Caco-2 (cell line): ENCODE measurements around the gene C19orf53. TPM values are rescaled to one million over a fixed set of nuclear protein-coding genes. Genes with fewer than 3 reads are reported as not detected.

Experiments
- BruUV-seq: library from RNA; stranded (reverse); fragments of 400-500 nt; replicated peaks from 2 replicates; lab custom pipeline; 2021; lab: Mats Ljungman, UMichigan
- CTCF ChIA-PET: fragments of 300-600 bp; sonication (Branson Sonifier 250); formaldehyde crosslinking; loops from one replicate; lab custom pipeline; 2022; ENCODE audit warnings: antibody characterized with exemption; lab: Charles Lee
- POLR2A ChIA-PET: fragments of 300-600 bp; sonication (Branson Sonifier 250); formaldehyde crosslinking; loops from one replicate; lab custom pipeline; 2022; ENCODE audit warnings: antibody characterized with exemption; lab: Charles Lee
- DNase-seq, 2 experiments: peaks; one replicate each; pipeline versions ENCODE4 v3.0.0 to v3.0.0-alpha.2; 2020 to 2022
- H3K27me3 ChIP-seq: replicated peaks from 2 replicates; pipeline ENCODE4 v1.6.0; 2011; ENCODE audit warnings: low read length; ENCODE audit not compliant: control insufficient read depth, insufficient read depth
- H3K36me3 ChIP-seq: 2 replicates; pipeline ENCODE4 v1.5.1; 2011; ENCODE audit warnings: low read length; ENCODE audit not compliant: control insufficient read depth, insufficient read depth
- H3K4me1 ChIP-seq: fragments of 250-450 bp; sonication (Bioruptor Pico); 2 replicates; pipeline ENCODE4 v1.5.1; 2020; ENCODE audit warnings: mild to moderate bottlenecking
- H3K4me3 ChIP-seq: 2 replicates; pipeline ENCODE4 v1.5.1; 2011; ENCODE audit warnings: low read depth, mild to moderate bottlenecking, control low read depth, low read length
- H3K9me3 ChIP-seq: fragments of 250-450 bp; sonication (Bioruptor Pico); 2 replicates; pipeline ENCODE4 v1.5.1; 2020; ENCODE audit warnings: mild to moderate bottlenecking, moderate library complexity
- H3K27ac Mint-ChIP-seq: one replicate; pipeline ENCODE4 v1.8.0; 2022; ENCODE audit warnings: mixed read lengths; ENCODE audit not compliant: unreplicated experiment
- H3K27me3 Mint-ChIP-seq: one replicate; pipeline ENCODE4 v1.8.0; 2022; ENCODE audit warnings: mixed read lengths; ENCODE audit not compliant: insufficient read depth, unreplicated experiment
- H3K36me3 Mint-ChIP-seq: one replicate; pipeline ENCODE4 v1.8.0; 2022; ENCODE audit warnings: mild to moderate bottlenecking, mixed read lengths; ENCODE audit not compliant: insufficient read depth, unreplicated experiment
- H3K4me1 Mint-ChIP-seq: one replicate; pipeline ENCODE4 v1.8.0; 2022; ENCODE audit warnings: low read depth, mixed read lengths; ENCODE audit not compliant: unreplicated experiment
- H3K4me3 Mint-ChIP-seq: one replicate; pipeline ENCODE4 v1.8.0; 2022; ENCODE audit warnings: mild to moderate bottlenecking, moderate library complexity, mixed read lengths; ENCODE audit not compliant: unreplicated experiment
- H3K9me3 Mint-ChIP-seq: one replicate; pipeline ENCODE4 v1.8.0; 2022; ENCODE audit warnings: mixed read lengths; ENCODE audit not compliant: unreplicated experiment
- CTCF ChIP-seq, 2 experiments: fragments of 200-600 bp in 1 of 2; IDR thresholded peaks; 1 replicate in 1 of 2; 2 replicates in 1 of 2; pipeline versions ENCODE4 v1.5.1 to v1.8.0; 2011 to 2022; ENCODE audit warnings: antibody characterized with exemption in 1 of 2, control low read depth in 1 of 2, inconsistent platforms in 1 of 2, low read depth in 1 of 2, low read length in 1 of 2, mild to moderate bottlenecking in 1 of 2, moderate library complexity in 1 of 2; ENCODE audit not compliant: insufficient read depth in 1 of 2, severe bottlenecking in 1 of 2, unreplicated experiment in 1 of 2
- intact Hi-C: fragments of 100-400 bp; cut with micrococcal nuclease; formaldehyde crosslinking; loops from one replicate; pipeline ENCODE4 v1.10.0; 2022; ENCODE audit not compliant: unreplicated experiment
- total RNA-seq: library from RNA; stranded (reverse); gene quantifications from 2 replicates; pipeline ENCODE4 v1.2.3, GENCODE V29; 2022

C19orf53 gene
- total RNA-seq, 1 experiment from 2014 or later = 113 TPM

- Mint-ChIP-seq H3K27ac (no peak overlapping the region), H3K9me3 (no peaks in the 10 kb centered on the region), H3K4me1 (peaks cover 9% of the 10 kb centered on the region), H3K27me3 (no peaks in the 10 kb centered on the region), H3K4me3 (no peak overlapping the region), H3K36me3 (peaks cover 7% of the 10 kb centered on the region)
- CTCF ChIA-PET = no interaction called here
- DNase-seq = no peak
- TF ChIP-seq CTCF (IDR thresholded peaks at IDR 0.05; ENCODE audit: insufficient read depth in 1 of 2, low read depth in 1 of 2, low read length in 1 of 2, severe bottlenecking in 1 of 2, unreplicated experiment in 1 of 2) = no peak
- H3K27me3 ChIP-seq = no peaks in the 10 kb centered on the region
- POLR2A ChIA-PET = no interaction called here
- peaks cover 4% of the 10 kb centered on the region; the same call in 1 of the 2 replicates for H3K4me1 ChIP-seq
- intact Hi-C loops = no loop called here
- no peaks in the 10 kb centered on the region for H3K36me3 ChIP-seq
- BruUV-seq = no TSS peak
- H3K4me3 ChIP-seq = no peak overlapping the region
- H3K9me3 ChIP-seq = no peaks in the 10 kb centered on the region
Measured at GRCh38 chr19:13766095-13766481, 8.2 kb upstream of the C19orf53 start.

GRCh38 chr19:13768510-13768909 lies 5.7 kb upstream of the C19orf53 start:
- H3K27ac Mint-ChIP-seq = no peak overlapping the region
- no peak overlapping the region for H3K4me3 ChIP-seq
- POLR2A ChIA-PET = no interaction called here
- DNase-seq = no peak
- no peaks in the 10 kb centered on the region for H3K27me3 ChIP-seq
- CTCF ChIA-PET = no interaction called here
- H3K4me1 ChIP-seq = peaks cover 4% of the 10 kb centered on the region; the same call in 1 of the 2 replicates
- H3K4me3 Mint-ChIP-seq = no peak overlapping the region
- H3K27me3 Mint-ChIP-seq = no peaks in the 10 kb centered on the region
- H3K36me3 ChIP-seq = no peaks in the 10 kb centered on the region
- intact Hi-C loops = no loop called here
- BruUV-seq = no TSS peak
- H3K9me3 ChIP-seq = no peaks in the 10 kb centered on the region
- H3K9me3 Mint-ChIP-seq = no peaks in the 10 kb centered on the region
- H3K4me1 Mint-ChIP-seq = peaks cover 9% of the 10 kb centered on the region
- no peak for TF ChIP-seq CTCF (IDR thresholded peaks at IDR 0.05; ENCODE audit: insufficient read depth in 1 of 2, low read depth in 1 of 2, low read length in 1 of 2, severe bottlenecking in 1 of 2, unreplicated experiment in 1 of 2)
- peaks cover 14% of the 10 kb centered on the region for H3K36me3 Mint-ChIP-seq

GRCh38 chr19:13770013-13770635 lies 4.1 kb upstream of the C19orf53 start:
- H3K4me3 ChIP-seq = no peak overlapping the region
- CTCF ChIA-PET = no interaction called here
- Mint-ChIP-seq H3K9me3 (no peaks in the 10 kb centered on the region), H3K4me1 (peaks cover 8% of the 10 kb centered on the region), H3K27me3 (no peaks in the 10 kb centered on the region), H3K27ac (no peak overlapping the region), H3K36me3 (peaks cover 20% of the 10 kb centered on the region), H3K4me3 (no peak overlapping the region)
- POLR2A ChIA-PET = no interaction called here
- intact Hi-C loops = no loop called here
- H3K27me3 ChIP-seq = no peaks in the 10 kb centered on the region
- TF ChIP-seq CTCF (IDR thresholded peaks at IDR 0.05; ENCODE audit: insufficient read depth in 1 of 2, low read depth in 1 of 2, low read length in 1 of 2, severe bottlenecking in 1 of 2, unreplicated experiment in 1 of 2) = no peak
- no TSS peak for BruUV-seq
- DNase-seq = no peak
- no peaks in the 10 kb centered on the region for H3K36me3 ChIP-seq
- H3K9me3 ChIP-seq = no peaks in the 10 kb centered on the region
- 0 out of 2 replicates have a peak, but pooled peaks cover 4% of the 10 kb centered on the region for H3K4me1 ChIP-seq
